SHP77 (cell line): ENCODE data around the gene KCNJ4.
A peak's percentile ranks its signal among the peaks of the same experiment; 100 is the strongest.
"Not testable (repeated sequence)": the region's sequence is repeated elsewhere in the genome, so short reads cannot be mapped to it uniquely, and the experiment has no call there.

Source experiments
- DNase-seq, 2 experiments: peaks; one replicate each; lab custom pipeline; 2025; lab: John Stamatoyannopoulos, UW

Gene KCNJ4

GRCh38 chr22:38413085-38414008 lies 41.7 kb downstream of the KCNJ4 start:
- DNase-seq: no peak

DNA sequence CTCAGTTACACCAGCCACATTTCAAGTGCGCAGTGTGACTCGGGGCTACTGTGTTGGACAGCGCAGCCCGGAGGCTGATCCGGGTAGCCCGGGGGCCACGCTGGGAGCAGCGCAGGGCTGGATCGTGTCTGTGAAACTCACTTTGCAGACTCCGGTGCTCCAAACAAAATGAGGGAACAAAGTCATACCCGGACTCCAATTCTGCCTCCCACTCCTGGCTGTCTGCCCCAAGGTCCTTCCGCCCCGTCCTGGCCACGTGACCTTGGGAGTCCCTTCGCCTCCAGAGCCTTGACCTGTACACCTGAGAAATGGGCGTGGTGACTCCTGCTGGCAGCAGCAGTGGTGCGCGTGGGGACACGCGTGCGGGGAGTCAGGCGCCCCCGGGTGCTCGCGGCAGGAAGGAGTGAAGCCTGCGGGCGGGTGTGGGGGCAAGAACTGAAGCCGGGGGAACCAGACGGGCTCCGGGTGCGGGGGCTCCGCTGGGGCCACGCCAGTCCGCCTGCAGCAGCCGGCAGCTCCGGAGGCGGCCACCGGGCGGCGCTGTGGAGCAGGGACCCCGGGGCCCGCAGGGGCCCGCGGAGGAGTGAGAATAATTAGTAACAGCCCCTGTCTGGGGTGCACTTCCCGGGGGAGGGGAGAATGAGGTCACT lies 42.4 kb downstream of the KCNJ4 start:
- no peak for DNase-seq

DNA sequence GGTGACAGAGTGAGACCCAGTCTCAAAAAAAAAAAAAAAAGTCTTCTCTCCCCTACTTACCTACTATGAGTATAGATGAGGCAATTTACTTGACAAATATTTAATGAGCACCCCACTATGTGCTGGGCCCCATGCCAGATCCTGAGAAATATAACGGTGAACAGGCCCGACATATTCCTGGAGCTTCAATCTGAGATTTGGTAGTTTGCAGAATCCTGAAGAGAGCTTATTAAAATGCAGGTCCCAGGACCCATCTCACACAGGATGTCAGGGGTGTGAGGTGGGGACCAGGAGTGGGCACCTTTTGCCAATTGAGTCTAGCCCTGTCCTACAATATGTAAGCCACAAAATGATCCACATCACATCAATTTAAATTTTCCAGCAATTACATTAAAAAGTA lies 44.0 kb downstream of the KCNJ4 start:
- no peak for DNase-seq

DNA sequence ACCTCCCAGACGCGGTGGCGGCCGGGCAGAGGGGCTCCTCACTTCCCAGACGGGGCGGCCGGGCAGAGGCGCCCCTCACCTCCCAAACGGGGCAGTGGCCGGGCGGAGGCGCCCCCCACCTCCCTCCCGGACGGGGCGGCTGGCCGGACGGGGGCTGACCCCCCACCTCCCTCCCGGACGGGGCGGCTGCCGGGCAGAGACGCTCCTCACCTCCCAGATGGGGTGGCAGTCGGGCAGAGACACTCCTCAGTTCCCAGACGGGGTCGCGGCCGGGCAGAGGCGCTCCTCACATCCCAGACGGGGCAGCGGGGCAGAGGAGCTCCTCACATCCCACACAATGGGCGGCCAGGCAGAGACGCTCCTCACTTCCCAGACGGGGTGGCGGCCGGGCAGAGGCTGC lies 45.1 kb downstream of the KCNJ4 start:
- DNase-seq: not testable (repeated sequence)

DNA sequence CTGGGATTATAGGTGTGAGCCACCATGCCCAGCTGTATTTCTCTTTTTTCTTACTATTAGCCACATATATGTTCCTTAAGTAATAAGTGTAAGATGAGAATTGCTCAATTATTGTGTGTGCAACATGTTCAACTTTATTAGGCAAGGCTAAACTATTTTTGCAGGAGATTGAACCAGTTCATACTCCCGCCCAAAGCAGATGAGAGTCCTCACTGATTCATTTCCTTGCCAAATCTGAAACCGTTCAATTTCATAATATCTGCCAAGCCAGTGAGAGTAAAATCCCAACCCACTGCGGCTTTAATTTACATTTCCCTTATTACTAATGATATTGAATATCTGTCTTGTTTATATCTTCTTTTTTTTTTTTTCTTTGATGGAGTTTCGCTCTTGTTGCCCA lies 48.4 kb downstream of the KCNJ4 start:
- no peak for DNase-seq

DNA sequence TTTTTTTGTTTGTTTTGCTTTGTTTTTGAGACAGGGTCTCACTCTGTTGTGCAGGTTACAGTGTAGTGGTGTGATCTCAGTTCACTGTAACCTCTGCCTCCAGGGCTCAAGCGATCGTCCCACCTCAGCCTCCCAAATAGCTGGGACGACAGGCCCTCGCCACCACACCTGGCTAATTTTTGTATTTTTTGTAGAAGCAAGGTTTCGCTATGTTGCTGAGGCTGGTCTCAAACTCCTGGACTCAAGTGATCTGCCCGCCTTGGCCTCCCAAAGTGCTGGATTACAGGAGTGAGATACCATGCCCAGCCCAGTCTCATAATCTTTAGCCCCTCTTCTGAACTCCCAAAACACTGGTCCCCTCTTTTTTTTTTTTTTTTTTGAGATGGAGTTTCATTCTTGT lies 50.6 kb downstream of the KCNJ4 start:
- no peak for DNase-seq

DNA sequence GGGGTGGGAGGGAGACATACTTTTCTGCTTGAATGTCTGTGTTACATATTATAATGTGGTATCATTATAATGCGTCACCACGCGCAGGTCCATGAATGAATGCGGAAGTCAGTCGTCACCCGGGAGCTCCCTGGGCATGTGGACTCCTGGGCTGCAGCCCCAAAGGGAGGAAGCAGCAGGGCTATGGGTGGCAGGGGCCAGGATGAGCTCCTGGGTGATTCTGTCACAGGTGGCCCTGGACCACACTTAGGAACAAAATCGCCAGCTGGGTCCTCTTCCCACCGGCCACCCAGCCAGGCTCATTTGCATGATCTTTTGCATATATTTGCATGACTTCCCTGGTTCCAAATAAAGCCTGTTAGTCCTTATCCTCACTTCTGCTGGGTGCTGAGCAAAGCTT lies 51.2 kb downstream of the KCNJ4 start:
- DNase-seq: no peak

DNA sequence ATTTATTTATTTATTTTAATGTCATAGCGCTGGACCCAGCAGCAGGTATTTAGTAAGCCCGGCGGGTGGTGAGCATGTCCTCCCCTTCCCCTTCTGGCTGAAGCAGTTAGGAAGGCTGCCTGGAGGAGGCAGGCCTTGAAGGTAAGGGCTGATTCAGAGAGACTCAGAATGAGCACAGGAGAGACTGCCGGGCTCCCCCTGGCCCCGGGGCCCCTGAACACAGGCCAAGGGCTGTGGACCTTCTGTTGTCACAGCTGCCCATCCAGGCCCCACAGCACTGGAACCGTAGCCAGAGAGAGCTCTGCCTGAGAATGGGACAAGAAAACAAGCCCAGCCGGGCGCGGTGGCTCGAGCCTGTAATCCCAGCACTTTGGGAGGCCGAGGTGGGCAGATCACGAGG lies 52.8 kb downstream of the KCNJ4 start:
- peak; percentile 63 to 66 for DNase-seq

- peak in 1 of 2 experiments; percentile 36 for DNase-seq
Measured at GRCh38 chr22:38401336-38402084, 53.5 kb downstream of the KCNJ4 start.

- not testable (repeated sequence) for DNase-seq
Measured at GRCh38 chr22:38400256-38400655, 54.7 kb downstream of the KCNJ4 start.

DNA sequence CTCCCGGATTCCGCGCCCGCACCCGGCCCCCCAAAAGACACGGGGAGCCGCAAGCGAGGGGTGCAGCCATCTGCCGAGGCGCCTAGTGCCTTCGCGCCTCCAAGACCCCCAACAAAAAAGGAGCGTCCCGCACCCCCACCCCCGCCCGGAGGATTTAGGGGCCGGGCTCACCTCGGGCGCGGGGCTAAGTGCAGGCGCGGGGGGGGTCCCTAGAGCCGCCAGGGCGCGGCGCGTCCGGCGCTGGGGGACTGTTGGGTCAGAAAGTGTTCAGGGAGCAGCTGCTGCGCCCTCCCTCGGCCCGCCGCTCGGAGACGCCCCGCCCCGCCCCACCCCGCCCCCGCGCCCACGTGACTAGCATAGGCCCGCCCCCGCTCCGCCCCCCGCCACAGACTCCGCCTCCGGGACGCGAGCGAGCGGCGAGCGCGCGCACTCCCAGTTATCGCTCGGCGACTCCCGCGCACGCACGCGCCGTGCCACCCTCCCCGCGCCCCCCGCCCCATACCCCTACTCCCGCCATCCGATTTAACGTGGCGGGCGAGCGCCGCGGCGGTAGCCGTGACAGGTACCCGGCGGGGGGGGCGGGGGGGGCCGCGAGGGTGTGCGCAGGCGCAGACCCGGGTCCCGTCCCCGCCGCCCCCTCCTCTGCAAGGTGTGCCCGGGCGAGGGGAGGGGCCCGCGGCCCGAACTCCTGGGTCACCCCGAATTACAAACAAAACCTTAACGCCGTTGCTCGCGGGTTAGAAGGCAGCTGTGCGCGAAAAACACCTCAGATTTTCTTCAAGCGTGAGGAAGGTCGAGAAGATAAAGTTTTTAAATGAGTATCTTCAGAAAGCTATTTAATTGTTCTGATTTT lies 56.2 kb downstream of the KCNJ4 start:
- DNase-seq: peak; percentile 82 to 84

DNA sequence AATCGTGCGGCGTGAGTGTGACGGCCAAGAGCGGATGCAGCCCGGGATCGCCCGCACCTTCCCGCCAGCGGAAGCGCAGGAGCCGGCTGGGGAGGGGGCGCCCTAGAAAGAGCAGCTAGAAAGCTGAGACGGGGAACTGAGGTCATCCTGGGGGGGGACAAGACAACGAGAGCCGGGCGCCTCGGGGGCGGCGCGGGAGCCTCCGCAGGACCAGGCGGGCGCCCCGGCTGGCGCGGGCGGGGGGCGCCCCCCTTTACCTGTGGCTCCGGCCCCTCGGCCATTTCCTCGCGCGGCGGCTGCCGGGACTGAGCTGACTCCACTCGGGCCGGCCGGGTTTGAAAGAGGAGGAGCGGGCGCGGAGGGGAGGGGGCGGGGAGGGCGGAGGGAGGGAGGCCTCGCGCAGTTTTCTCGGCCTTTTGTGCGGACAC lies 56.8 kb downstream of the KCNJ4 start:
- not testable (repeated sequence) for DNase-seq

DNA sequence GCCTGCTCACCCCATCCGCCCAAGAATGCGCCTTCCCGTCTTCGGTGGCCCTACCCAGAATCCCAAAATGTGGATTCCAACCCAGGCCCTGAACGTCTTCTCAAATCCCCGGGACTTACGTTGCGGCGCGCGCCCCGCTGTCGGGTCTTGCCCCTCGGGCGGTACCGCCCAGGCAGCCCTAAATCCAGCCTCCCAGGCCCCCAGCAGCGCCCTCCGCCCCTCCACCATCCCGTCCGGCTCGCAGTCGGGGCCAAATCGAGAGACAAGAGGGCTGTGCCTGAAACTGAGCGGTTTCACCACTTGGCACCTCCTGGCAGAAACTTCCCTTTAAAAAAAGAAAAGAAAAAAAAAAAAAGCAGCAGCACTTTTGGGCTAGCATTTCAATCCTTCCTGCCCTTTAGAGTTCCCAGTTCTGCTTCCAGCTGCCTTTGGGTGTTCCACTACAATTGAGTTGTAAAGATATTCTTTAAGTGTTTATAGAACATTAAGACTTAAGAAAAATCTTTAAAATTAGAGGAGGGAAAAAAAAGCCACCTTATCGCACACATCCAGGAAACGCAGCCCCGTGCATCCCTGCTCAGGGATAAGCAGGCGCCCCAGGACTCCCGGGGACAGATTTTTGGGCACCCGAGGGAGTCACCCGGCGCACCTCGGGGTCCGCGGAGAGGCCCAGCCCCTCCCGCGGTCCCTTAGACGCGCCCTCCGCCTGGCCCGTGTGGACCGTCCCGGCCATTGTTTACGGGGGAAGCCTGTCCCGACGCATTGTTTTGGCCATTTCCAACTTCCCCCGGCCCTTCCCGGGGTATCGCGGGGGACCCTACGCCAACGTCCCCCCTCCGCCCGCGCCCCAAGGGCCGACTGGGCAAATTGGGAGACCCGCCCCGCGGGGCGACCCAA lies 57.6 kb downstream of the KCNJ4 start:
- no peak for DNase-seq

DNA sequence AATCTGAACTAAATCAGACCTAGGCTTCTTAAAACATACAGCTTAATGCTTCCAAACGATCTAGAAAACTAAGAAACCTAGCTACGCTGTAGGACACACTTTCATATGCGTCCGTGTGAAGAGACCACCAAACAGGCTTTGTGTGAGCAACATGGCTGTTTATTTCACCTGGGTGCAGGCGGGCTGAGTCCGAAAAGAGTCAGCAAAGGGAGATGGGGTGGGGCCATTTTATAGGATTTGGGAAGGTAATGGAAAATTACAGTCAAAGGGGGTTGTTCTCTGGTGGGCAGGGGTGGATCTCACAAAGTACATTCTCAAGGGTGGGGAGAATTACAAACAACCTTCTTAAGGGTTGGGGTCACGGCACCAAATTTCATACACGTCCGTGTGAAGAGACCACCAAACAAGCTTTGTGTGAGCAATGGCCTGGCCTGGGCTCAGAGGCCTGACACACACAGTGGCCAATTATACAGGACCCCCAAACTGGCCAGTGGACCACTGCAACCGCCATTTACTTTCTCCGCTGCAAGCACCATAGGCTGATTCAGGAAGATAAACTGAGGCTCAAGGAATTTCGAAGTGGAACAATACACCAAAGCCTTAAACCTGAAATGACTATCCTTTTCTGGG lies 58.4 kb downstream of the KCNJ4 start:
- not testable (repeated sequence) for DNase-seq

DNA sequence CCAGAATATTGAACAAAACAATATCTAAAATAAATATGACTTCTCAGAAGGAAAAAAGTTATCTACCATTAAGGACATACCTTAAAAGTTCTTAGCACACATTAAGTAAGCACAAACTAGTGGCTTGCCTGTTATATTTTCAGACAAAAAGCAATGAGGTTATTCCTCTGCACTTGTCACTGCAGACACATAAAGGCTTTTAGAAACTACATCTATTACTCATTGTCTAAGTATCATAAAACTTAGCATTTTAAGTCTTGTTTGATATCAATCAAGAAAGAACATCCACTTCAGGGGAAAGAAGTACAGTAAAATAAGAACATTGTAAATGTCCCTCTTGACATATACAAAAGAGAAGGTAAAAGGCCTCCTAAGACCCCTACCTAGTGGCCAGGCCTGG lies 59.1 kb downstream of the KCNJ4 start:
- DNase-seq: not testable (repeated sequence)

DNA sequence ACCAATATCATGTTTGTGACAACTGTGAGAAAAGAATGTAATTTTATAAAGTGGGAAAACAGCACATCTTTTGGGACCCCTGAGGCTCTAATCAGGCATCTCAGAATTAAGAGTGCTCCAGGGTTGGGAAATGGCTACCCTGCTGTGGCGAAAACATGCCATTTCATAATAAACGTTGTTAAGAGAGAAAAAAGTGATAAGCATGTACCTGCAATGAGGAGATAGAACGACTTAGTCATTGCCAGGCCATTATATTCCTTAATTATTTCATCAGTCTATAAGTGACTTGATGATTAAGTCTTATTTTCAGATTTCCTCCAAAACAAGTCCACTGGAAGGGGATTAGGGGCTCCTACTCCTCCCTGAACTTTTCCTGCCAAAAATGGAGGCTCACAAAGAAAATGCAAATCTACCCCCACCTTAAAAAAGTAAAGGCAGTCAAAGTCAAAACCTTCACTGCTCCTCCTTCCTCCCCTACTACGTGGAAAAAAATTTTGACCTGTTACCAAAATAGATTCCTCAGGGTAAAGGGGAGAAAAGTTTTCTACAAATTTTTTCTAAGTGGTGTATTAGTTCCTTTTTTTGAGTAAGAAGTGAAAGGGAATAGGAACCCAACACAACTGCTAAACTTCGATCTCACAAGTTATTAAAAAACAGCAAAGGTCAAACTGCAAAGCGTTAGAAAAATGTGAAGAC lies 59.9 kb downstream of the KCNJ4 start:
- DNase-seq: not testable (repeated sequence)

DNA sequence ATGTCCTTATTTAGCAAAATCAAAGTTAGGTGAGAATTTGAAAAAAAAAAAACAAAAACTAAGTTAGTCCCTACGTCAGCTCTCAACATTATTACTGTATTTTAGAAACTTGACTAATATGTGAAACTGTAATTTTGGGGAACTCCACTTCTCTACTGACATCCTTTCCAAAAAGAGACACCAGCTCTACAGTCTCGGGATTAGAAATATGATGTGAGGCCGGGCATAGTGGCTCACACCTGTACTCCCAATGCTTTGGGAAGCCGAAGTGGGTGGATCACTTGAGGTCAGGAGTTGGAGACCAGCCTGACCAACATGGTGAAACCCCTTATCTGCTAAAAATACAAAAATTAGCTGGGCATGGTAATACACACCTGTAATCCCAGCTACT lies 65.6 kb downstream of the KCNJ4 start:
- not testable (repeated sequence) for DNase-seq

DNA sequence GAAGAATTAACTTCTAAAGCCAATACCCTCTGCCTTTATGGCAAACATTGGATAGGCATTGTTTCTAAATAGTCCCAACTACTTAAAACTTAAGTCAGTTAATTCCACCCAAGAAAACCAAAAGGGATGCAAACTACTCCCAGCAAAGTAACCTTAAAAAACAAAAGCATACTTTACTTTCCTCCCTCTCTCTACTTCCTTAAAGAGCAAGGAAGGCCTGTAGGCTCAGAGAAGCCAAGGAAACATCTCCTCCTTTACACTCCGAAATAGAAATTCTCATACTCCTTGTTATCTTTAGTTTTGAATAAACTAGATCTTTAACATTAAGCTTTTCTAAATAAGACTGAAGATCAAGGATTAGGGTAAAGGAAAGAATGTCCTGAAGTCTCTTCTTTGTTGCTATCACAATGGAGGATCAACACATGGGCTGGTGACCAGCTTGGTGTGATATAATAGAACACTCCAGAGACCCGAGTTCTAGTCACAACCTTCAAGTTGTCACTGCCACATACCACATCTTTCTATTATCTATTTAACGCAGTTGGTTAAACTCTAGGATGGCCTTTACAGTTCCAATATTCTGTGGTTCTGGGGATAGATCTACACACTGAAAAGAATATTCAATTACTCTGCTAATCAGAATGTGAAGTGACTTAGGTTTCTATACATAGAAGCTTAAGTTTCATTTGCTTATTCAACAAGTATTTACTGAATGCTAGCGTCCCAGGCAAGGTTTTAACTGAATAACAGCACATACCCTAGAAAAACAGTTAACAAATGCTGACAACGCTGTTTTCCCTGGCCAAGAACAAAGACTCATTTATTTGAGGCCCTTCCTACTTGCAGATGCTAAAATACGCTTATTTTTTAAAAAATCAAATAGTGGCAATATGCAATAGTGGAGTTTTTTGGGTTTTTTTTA lies 66.2 kb downstream of the KCNJ4 start:
- not testable (repeated sequence) for DNase-seq
